Loucy (cell line): ENCODE measurements around the gene MYO3B.

Experiments used
- H2AFZ ChIP-seq: fragments of 200-600 bp; sonication (generic); 2 replicates; pipeline ENCODE4 v1.6.0; 2016; ENCODE audit warnings: antibody characterized with exemption, mild to moderate bottlenecking, low read length, moderate library complexity
- H3F3A ChIP-seq: fragments of 200-600 bp; 2 replicates; pipeline ENCODE4 v1.6.0; 2016; ENCODE audit warnings: antibody characterized with exemption, low read depth, mild to moderate bottlenecking
- H3K27me3 ChIP-seq: fragments of 200-600 bp; sonication (generic); 2 replicates; pipeline ENCODE4 v1.6.1; 2014; ENCODE audit warnings: low read length, mild to moderate bottlenecking; ENCODE audit not compliant: insufficient read depth, poor library complexity, severe bottlenecking
- H3K36me3 ChIP-seq: fragments of 200-600 bp; sonication (generic); 2 replicates; pipeline ENCODE4 v1.6.1; 2016; ENCODE audit warnings: low read length; ENCODE audit not compliant: insufficient read depth
- H3K4me1 ChIP-seq: fragments of 200-600 bp; sonication (generic); 2 replicates; pipeline ENCODE4 v1.5.1; 2014; ENCODE audit warnings: low read length, mild to moderate bottlenecking; ENCODE audit not compliant: insufficient read depth, poor library complexity, severe bottlenecking
- H3K4me2 ChIP-seq: fragments of 200-600 bp; sonication (generic); 2 replicates; pipeline ENCODE4 v1.6.0; 2014; ENCODE audit warnings: antibody characterized with exemption, low read length, low read depth, mild to moderate bottlenecking; ENCODE audit not compliant: poor library complexity, severe bottlenecking
- H3K4me3 ChIP-seq: fragments of 200-600 bp; sonication (generic); 2 replicates; pipeline ENCODE4 v1.5.1; 2014; ENCODE audit warnings: low read length, mild to moderate bottlenecking, mixed read lengths; ENCODE audit not compliant: poor library complexity, severe bottlenecking
- H3K79me2 ChIP-seq: fragments of 200-600 bp; sonication (generic); 2 replicates; pipeline ENCODE4 v1.6.1; 2014; ENCODE audit warnings: low read length; ENCODE audit not compliant: insufficient read depth
- H3K9ac ChIP-seq: fragments of 200-600 bp; sonication (generic); 2 replicates; pipeline ENCODE4 v1.6.0; 2014; ENCODE audit warnings: mild to moderate bottlenecking, low read depth, low read length, moderate library complexity; ENCODE audit not compliant: poor library complexity, severe bottlenecking
- H3K9me2 ChIP-seq: fragments of 200-600 bp; sonication (generic); replicated peaks from 2 replicates; pipeline ENCODE4 v1.6.1; 2016; ENCODE audit warnings: low read depth, low read length, mixed read lengths
- H3K9me3 ChIP-seq: fragments of 200-600 bp; sonication (generic); 2 replicates; pipeline ENCODE4 v1.6.1; 2014; ENCODE audit warnings: mild to moderate bottlenecking, antibody characterized with exemption, low read length, low read depth; ENCODE audit not compliant: insufficient read depth
- H4K20me1 ChIP-seq: fragments of 200-600 bp; sonication (generic); 2 replicates; pipeline ENCODE4 v1.6.0; 2014; ENCODE audit warnings: antibody characterized with exemption, low read length, mild to moderate bottlenecking; ENCODE audit not compliant: insufficient read depth, poor library complexity, severe bottlenecking
- EZH2phosphoT487 ChIP-seq: fragments of 200-600 bp; IDR thresholded peaks from 2 replicates; pipeline ENCODE4 v1.6.1; 2018; ENCODE audit warnings: antibody characterized with exemption, mild to moderate bottlenecking, moderate library complexity, borderline replicate concordance
- TF ChIP-seq, protein P1 (sequence below): fragments of 200-600 bp; sonication (generic); conservative IDR thresholded peaks from 2 replicates; pipeline ENCODE4 v1.5.1; 2014; ENCODE audit warnings: mild to moderate bottlenecking, antibody characterized with exemption, low read length

Gene MYO3B

DNA sequence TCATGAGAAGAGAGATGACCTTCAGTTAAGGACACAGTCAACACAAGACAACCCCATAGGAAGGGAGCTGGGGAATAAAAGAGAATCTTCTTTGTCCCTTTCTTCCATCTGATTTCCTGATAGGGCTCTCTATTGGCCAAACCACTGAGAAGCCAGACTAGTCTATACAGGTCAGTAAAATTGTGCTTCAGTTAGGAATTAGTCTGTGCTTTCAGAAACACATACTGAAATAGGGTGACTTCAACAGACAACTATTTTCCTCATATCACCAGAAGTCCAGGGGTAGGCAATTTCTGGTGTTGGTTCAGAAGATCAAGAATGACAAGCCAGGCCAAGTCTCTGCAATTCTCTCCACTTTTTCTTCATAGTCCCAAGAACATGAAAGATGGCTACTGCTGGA, 385.5 kb downstream of the MYO3B start:
- H3K9ac ChIP-seq, result no peak overlapping the region
- no peaks in the 10 kb centered on the region for H3K79me2 ChIP-seq
- no peaks in the 10 kb centered on the region for H3K36me3 ChIP-seq
- H2AFZ ChIP-seq, result no peak overlapping the region
- no peak overlapping the region for H3K4me2 ChIP-seq
- no peaks in the 10 kb centered on the region for H3K9me2 ChIP-seq
- no peaks in the 10 kb centered on the region for H4K20me1 ChIP-seq
- no peak overlapping the region for H3K4me3 ChIP-seq
- no peaks in the 10 kb centered on the region for H3K4me1 ChIP-seq
- H3K9me3 ChIP-seq, result no peaks in the 10 kb centered on the region
- no peaks in the 10 kb centered on the region for H3F3A ChIP-seq
- H3K27me3 ChIP-seq, result peaks cover 3% of the 10 kb centered on the region
- TF ChIP-seq EZH2phosphoT487, result no peak
- TF ChIP-seq, protein P1, sequence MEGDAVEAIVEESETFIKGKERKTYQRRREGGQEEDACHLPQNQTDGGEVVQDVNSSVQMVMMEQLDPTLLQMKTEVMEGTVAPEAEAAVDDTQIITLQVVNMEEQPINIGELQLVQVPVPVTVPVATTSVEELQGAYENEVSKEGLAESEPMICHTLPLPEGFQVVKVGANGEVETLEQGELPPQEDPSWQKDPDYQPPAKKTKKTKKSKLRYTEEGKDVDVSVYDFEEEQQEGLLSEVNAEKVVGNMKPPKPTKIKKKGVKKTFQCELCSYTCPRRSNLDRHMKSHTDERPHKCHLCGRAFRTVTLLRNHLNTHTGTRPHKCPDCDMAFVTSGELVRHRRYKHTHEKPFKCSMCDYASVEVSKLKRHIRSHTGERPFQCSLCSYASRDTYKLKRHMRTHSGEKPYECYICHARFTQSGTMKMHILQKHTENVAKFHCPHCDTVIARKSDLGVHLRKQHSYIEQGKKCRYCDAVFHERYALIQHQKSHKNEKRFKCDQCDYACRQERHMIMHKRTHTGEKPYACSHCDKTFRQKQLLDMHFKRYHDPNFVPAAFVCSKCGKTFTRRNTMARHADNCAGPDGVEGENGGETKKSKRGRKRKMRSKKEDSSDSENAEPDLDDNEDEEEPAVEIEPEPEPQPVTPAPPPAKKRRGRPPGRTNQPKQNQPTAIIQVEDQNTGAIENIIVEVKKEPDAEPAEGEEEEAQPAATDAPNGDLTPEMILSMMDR, result no peak

DNA sequence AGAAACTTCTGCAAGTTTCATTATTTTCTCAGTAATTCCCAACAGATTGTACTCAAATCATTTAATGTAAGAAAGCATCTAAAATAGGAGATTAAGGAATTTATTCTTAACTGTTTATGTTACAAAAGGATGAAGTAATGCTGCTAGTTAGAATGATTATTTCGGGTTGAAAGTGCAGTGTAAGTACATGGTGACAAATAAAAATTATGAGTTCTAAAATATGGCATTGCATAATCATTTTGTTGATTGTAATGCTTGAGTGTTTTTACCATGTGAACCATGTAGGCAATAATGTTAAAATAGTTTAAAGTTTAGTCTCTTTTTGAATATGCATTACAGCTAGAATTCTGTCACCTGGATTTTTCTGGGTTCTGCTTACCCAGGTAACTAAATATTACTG, 388.2 kb downstream of the MYO3B start:
- no peaks in the 10 kb centered on the region for H3K4me1 ChIP-seq
- TF ChIP-seq, protein P1, result no peak
- TF ChIP-seq EZH2phosphoT487, result no peak
- no peaks in the 10 kb centered on the region for H3F3A ChIP-seq
- no peaks in the 10 kb centered on the region for H3K9me3 ChIP-seq
- no peaks in the 10 kb centered on the region for H3K27me3 ChIP-seq
- H3K4me2 ChIP-seq, result no peak overlapping the region
- no peaks in the 10 kb centered on the region for H3K36me3 ChIP-seq
- no peaks in the 10 kb centered on the region for H4K20me1 ChIP-seq
- H3K79me2 ChIP-seq, result no peaks in the 10 kb centered on the region
- H2AFZ ChIP-seq, result no peak overlapping the region
- H3K4me3 ChIP-seq, result no peak overlapping the region
- H3K9ac ChIP-seq, result no peak overlapping the region
- no peaks in the 10 kb centered on the region for H3K9me2 ChIP-seq

DNA sequence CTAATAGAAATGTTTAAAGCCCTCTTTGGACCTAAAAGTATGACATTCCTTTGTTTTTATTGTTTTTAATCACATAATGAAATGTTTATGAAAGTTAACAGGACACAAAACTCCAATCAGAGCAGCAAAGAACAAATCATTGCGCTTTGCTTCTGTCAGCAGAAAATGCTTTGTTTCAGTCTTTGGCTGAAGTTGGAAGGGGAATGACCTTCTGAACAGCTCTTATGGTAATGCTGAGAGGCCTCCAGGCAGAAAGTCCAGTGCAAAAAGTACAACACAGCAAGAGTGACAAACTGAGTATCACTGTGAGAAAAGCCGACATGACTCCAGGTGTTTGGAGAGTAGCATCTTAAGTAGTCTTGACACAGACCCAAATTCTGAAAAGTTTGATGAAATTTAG, 389.5 kb downstream of the MYO3B start:
- no peak overlapping the region for H3K4me2 ChIP-seq
- H4K20me1 ChIP-seq, result no peaks in the 10 kb centered on the region
- no peaks in the 10 kb centered on the region for H3K27me3 ChIP-seq
- H3F3A ChIP-seq, result no peaks in the 10 kb centered on the region
- no peak overlapping the region for H3K9ac ChIP-seq
- no peaks in the 10 kb centered on the region for H3K4me1 ChIP-seq
- no peaks in the 10 kb centered on the region for H3K79me2 ChIP-seq
- TF ChIP-seq EZH2phosphoT487, result no peak
- TF ChIP-seq, protein P1, result no peak
- H3K36me3 ChIP-seq, result no peaks in the 10 kb centered on the region
- H3K9me2 ChIP-seq, result no peaks in the 10 kb centered on the region
- H3K4me3 ChIP-seq, result no peak overlapping the region
- H2AFZ ChIP-seq, result no peak overlapping the region
- H3K9me3 ChIP-seq, result no peaks in the 10 kb centered on the region
